Neural progenitor cell (in vitro differentiated cells): ENCODE results near the gene OR52B4.
"Not testable (repeated sequence)": the region's sequence is repeated elsewhere in the genome, so short reads cannot be mapped to it uniquely, and the experiment has no call there.

ENCODE experiments used
- EZH2 ChIP-seq: fragments of 200-600 bp; sonication (generic); IDR thresholded peaks from 2 replicates; pipeline ENCODE4 v1.6.1; 2017; ENCODE audit warnings: antibody characterized with exemption, mild to moderate bottlenecking, moderate library complexity
- EZH2phosphoT487 ChIP-seq: fragments of 200-600 bp; sonication (generic); IDR thresholded peaks from 2 replicates; pipeline ENCODE4 v1.6.1; 2017; ENCODE audit warnings: antibody characterized with exemption
- TF ChIP-seq, protein P1 (sequence below): fragments of 200-600 bp; sonication (generic); IDR thresholded peaks from 2 replicates; pipeline ENCODE4 v1.5.1; 2017; ENCODE audit warnings: antibody characterized with exemption, mild to moderate bottlenecking

DNA sequence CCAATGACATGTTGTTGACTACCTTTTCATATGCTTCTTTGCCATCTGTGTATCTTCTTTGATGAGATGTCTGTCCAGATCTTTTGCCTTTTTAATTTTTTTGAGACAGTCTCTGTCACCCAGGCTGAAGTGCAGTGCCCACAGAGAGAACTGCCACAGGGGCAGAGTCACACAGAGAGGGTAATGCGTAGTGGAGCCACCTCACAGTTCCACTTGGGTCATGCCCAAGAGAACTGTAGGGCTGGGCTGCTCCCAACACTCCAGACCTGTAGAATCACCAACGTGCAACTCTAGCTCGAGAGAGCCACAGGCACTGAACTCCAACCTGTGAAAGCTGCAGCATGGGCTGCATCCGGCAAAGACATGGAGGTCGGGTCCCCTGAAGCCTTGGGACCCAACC lies 20.0 kb downstream of the OR52B4 start:
- TF ChIP-seq, protein P1, sequence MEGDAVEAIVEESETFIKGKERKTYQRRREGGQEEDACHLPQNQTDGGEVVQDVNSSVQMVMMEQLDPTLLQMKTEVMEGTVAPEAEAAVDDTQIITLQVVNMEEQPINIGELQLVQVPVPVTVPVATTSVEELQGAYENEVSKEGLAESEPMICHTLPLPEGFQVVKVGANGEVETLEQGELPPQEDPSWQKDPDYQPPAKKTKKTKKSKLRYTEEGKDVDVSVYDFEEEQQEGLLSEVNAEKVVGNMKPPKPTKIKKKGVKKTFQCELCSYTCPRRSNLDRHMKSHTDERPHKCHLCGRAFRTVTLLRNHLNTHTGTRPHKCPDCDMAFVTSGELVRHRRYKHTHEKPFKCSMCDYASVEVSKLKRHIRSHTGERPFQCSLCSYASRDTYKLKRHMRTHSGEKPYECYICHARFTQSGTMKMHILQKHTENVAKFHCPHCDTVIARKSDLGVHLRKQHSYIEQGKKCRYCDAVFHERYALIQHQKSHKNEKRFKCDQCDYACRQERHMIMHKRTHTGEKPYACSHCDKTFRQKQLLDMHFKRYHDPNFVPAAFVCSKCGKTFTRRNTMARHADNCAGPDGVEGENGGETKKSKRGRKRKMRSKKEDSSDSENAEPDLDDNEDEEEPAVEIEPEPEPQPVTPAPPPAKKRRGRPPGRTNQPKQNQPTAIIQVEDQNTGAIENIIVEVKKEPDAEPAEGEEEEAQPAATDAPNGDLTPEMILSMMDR: not testable (repeated sequence)
- TF ChIP-seq EZH2, EZH2phosphoT487: not testable (repeated sequence)
